ENCODE measurements around the gene GRIN2A. TPM values are rescaled to one million over a fixed set of nuclear protein-coding genes. Genes with fewer than 3 reads are reported as not detected.

GRIN2A gene
- total RNA-seq, 1 donor from 2014 or later, result 6.8 TPM

- H3K9me3 Mint-ChIP-seq (ENCODE audit: unreplicated experiment), result no peaks in the 10 kb centered on the region
- TF ChIP-seq CTCF (IDR thresholded peaks at IDR 0.05; ENCODE audit: partially characterized antibody, unreplicated experiment), result no peak
- no peaks in the 10 kb centered on the region for H3K4me1 Mint-ChIP-seq (ENCODE audit: low read depth, unreplicated experiment)
- H3K36me3 Mint-ChIP-seq (ENCODE audit: unreplicated experiment), result no peaks in the 10 kb centered on the region
- H3K27ac Mint-ChIP-seq (ENCODE audit: unreplicated experiment), result no peak overlapping the region
- DNase-seq, result no peak
- H3K27me3 Mint-ChIP-seq (ENCODE audit: unreplicated experiment), result no peaks in the 10 kb centered on the region
- H3K4me3 Mint-ChIP-seq (ENCODE audit: unreplicated experiment), result no peak overlapping the region
These were observed 331.4 kb downstream of the GRIN2A start for GRCh38 chr16:9850817-9851216.

- no peak overlapping the region for H3K4me3 Mint-ChIP-seq (ENCODE audit: unreplicated experiment)
- H3K36me3 Mint-ChIP-seq (ENCODE audit: unreplicated experiment), result no peaks in the 10 kb centered on the region
- TF ChIP-seq CTCF (IDR thresholded peaks at IDR 0.05; ENCODE audit: partially characterized antibody, unreplicated experiment), result no peak
- no peaks in the 10 kb centered on the region for H3K27me3 Mint-ChIP-seq (ENCODE audit: unreplicated experiment)
- no peaks in the 10 kb centered on the region for H3K9me3 Mint-ChIP-seq (ENCODE audit: unreplicated experiment)
- DNase-seq, result no peak
- no peak overlapping the region for H3K27ac Mint-ChIP-seq (ENCODE audit: unreplicated experiment)
- no peaks in the 10 kb centered on the region for H3K4me1 Mint-ChIP-seq (ENCODE audit: low read depth, unreplicated experiment)
These were observed 332.5 kb downstream of the GRIN2A start for GRCh38 chr16:9849697-9850245.

GRCh38 chr16:9847146-9847545 is 335.1 kb downstream of the GRIN2A start:
- Mint-ChIP-seq H3K9me3 (ENCODE audit: unreplicated experiment) (no peaks in the 10 kb centered on the region), H3K36me3 (ENCODE audit: unreplicated experiment) (no peaks in the 10 kb centered on the region), H3K27me3 (ENCODE audit: unreplicated experiment) (no peaks in the 10 kb centered on the region), H3K4me3 (ENCODE audit: unreplicated experiment) (no peak overlapping the region), H3K4me1 (ENCODE audit: low read depth, unreplicated experiment) (no peaks in the 10 kb centered on the region), H3K27ac (ENCODE audit: unreplicated experiment) (no peak overlapping the region)
- DNase-seq, result no peak
- TF ChIP-seq CTCF (IDR thresholded peaks at IDR 0.05; ENCODE audit: partially characterized antibody, unreplicated experiment), result no peak

- Mint-ChIP-seq H3K4me1 (ENCODE audit: low read depth, unreplicated experiment) (no peaks in the 10 kb centered on the region), H3K27ac (ENCODE audit: unreplicated experiment) (no peak overlapping the region), H3K9me3 (ENCODE audit: unreplicated experiment) (no peaks in the 10 kb centered on the region), H3K27me3 (ENCODE audit: unreplicated experiment) (no peaks in the 10 kb centered on the region), H3K36me3 (ENCODE audit: unreplicated experiment) (no peaks in the 10 kb centered on the region), H3K4me3 (ENCODE audit: unreplicated experiment) (no peak overlapping the region)
- DNase-seq, result no peak
- no peak for TF ChIP-seq CTCF (IDR thresholded peaks at IDR 0.05; ENCODE audit: partially characterized antibody, unreplicated experiment)
These were observed 335.7 kb downstream of the GRIN2A start for GRCh38 chr16:9846362-9847099.

GRCh38 chr16:9845661-9846361 is 336.4 kb downstream of the GRIN2A start:
- Mint-ChIP-seq H3K9me3 (ENCODE audit: unreplicated experiment) (no peaks in the 10 kb centered on the region), H3K36me3 (ENCODE audit: unreplicated experiment) (no peaks in the 10 kb centered on the region), H3K27ac (ENCODE audit: unreplicated experiment) (no peak overlapping the region), H3K4me3 (ENCODE audit: unreplicated experiment) (no peak overlapping the region), H3K27me3 (ENCODE audit: unreplicated experiment) (no peaks in the 10 kb centered on the region), H3K4me1 (ENCODE audit: low read depth, unreplicated experiment) (no peaks in the 10 kb centered on the region)
- TF ChIP-seq CTCF (IDR thresholded peaks at IDR 0.05; ENCODE audit: partially characterized antibody, unreplicated experiment), result no peak
- no peak for DNase-seq

All from glutamatergic neuron (in vitro differentiated cells).